Measurements from ENCODE around the gene NAV2.

- TF ChIP-seq POLR2A (IDR thresholded peaks at IDR 0.05) (no peak), CTCF (IDR thresholded peaks at IDR 0.05) (no peak)
Measured at GRCh38 chr11:20038972-20039371, 326.3 kb downstream of the NAV2 start.
